Pancreas (tissue), 10 donors: ENCODE results near the gene TNFSF4. TPM values are rescaled to one million over a fixed set of nuclear protein-coding genes. Genes with fewer than 3 reads are reported as not detected.

ENCODE experiments used
- ATAC-seq, 4 donors: fragments of 200-7000 bp; cut with Tn5 transposase; one replicate each; pipeline versions ENCODE4 v1.8.0 to v1.9.1; 2020; ENCODE audit warnings: mild to moderate bottlenecking in 4 of 4, moderate library complexity in 4 of 4
- DNase-seq, 6 donors: peaks; one replicate each; pipeline ENCODE4 v3.0.0-alpha.2; 2020
- FAIRE-seq: peaks from 2 replicates; lab custom pipeline; 2012; peaks lifted over from hg19 to GRCh38; lab: Jason Lieb, UNC
- H3K27ac ChIP-seq, 4 donors: fragments of 200-600 bp; sonication (generic); 1 replicate in 3 of 4; 2 replicates in 1 of 4; pipeline versions ENCODE4 v1.5.0 to v1.8.0; 2020
- H3K27me3 ChIP-seq, 4 donors: fragments of 200-600 bp; one replicate each; pipeline ENCODE4 v1.8.0; 2021
- H3K36me3 ChIP-seq, 3 donors: fragments of 200-600 bp; sonication (generic) in 1 of 3; one replicate each; pipeline versions ENCODE4 v1.5.0 to v1.8.0; 2020 to 2021
- H3K4me1 ChIP-seq, 3 donors: fragments of 200-600 bp; one replicate each; pipeline ENCODE4 v1.8.0; 2021
- H3K4me3 ChIP-seq, 4 donors: fragments of 200-600 bp; sonication (generic) in 2 of 4; one replicate each; pipeline versions ENCODE4 v1.5.0 to v1.8.0; 2020 to 2021
- H3K9me3 ChIP-seq, 4 donors: fragments of 200-600 bp; one replicate each; pipeline ENCODE4 v1.8.0; 2021
- WGBS, 2 donors: extraction: QIAGEN DNeasy Blood & Tissue Kit; methylation state at CpG; one replicate each; pipeline ENCODE4 v1.1.7; 2013; 5-methylcytosine and 5-hydroxymethylcytosine counted together
- intact Hi-C, 3 donors: fragments of 100-400 bp; cut with DNase I; formaldehyde crosslinking; loops; one replicate each; pipeline versions ENCODE4 v1.11.1 to v1.14.2; 2022
- polyA plus RNA-seq, 2 donors: library from polyadenylated mRNA; stranded (reverse); fragments of 200-250 nt; gene quantifications; one replicate each; pipeline ENCODE4 v1.2.3, GENCODE V29; 2013
- total RNA-seq, 6 donors: library from RNA; stranded (reverse); fragmentation: NEBNext Ultra II Directional in 4 of 6; extraction: Animal tissue kit (Norgen Biotek cat#: 25700) in 4 of 6; gene quantifications; one replicate each; pipeline versions ENCODE4 v1.2.1 to v1.2.4, GENCODE V29; 2021 to 2023
- TF ChIP-seq, protein P1 (sequence below), 4 donors: fragments of 200-600 bp; sonication (generic) in 3 of 4; IDR thresholded peaks; one replicate each; pipeline versions ENCODE4 v1.5.0 to v1.8.0; 2021; ENCODE audit warnings: antibody characterized with exemption in 4 of 4
- donor health status: healthy with polysubstance abuse.
- donor health status: DM: no; HTN: no; CAD: no; lungs with moderate emphysema.
- donor health status: DM: no; HTN: no; CAD: no.
- donor health status: control.
- donor health status: control.
- donor health status: Bipolar disorder and iron deficiency.
- donor health status: DM: yes; HTN: yes; CAD: no.
- donor health status: DM: no; HTN: no; CAD: no.
- donor health status: DM: no; HTN: no; CAD: no.
- donor health status: DM: yes; HTN: yes; CAD: no.

Gene TNFSF4
- total and polyA plus RNA-seq, 8 donors, result 0.25 to 1.1 (median 0.45) TPM

DNA sequence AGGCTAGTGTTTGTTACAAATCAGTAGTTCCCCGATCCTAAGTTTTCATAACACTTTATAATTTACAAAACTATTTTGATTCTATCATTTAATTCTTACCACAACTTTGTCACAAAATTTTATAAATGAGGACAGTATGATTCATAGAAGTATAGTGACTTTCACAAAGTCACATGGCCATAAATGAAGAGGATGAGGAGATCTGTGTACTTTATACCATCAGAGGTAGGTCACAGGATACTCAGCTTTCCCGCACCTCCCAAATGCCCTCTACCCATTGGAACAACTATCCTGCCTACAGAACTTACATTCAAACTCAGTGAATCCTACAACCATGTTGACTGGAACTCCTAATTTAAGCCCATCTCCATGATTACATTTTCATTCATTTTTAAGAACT, 56.3 kb downstream of the TNFSF4 start:
- 84 to 96% methylated on average over 2 of the region's 2 CpGs for WGBS, 2 donors
- DNase-seq, result no peak
- Histone ChIP-seq H3K4me3 (no peak overlapping the region), H3K4me1 (no peaks in the 10 kb centered on the region), H3K27me3 (no peaks in the 10 kb centered on the region), H3K36me3 (no peaks in the 10 kb centered on the region), H3K9me3 (no peaks in the 10 kb centered on the region), H3K27ac (no peak overlapping the region)
- no peak for ATAC-seq
- intact Hi-C loops, result no loop called here
- TF ChIP-seq, protein P1, sequence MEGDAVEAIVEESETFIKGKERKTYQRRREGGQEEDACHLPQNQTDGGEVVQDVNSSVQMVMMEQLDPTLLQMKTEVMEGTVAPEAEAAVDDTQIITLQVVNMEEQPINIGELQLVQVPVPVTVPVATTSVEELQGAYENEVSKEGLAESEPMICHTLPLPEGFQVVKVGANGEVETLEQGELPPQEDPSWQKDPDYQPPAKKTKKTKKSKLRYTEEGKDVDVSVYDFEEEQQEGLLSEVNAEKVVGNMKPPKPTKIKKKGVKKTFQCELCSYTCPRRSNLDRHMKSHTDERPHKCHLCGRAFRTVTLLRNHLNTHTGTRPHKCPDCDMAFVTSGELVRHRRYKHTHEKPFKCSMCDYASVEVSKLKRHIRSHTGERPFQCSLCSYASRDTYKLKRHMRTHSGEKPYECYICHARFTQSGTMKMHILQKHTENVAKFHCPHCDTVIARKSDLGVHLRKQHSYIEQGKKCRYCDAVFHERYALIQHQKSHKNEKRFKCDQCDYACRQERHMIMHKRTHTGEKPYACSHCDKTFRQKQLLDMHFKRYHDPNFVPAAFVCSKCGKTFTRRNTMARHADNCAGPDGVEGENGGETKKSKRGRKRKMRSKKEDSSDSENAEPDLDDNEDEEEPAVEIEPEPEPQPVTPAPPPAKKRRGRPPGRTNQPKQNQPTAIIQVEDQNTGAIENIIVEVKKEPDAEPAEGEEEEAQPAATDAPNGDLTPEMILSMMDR (IDR thresholded peaks at IDR 0.05), result no peak
- no peak for FAIRE-seq

DNA sequence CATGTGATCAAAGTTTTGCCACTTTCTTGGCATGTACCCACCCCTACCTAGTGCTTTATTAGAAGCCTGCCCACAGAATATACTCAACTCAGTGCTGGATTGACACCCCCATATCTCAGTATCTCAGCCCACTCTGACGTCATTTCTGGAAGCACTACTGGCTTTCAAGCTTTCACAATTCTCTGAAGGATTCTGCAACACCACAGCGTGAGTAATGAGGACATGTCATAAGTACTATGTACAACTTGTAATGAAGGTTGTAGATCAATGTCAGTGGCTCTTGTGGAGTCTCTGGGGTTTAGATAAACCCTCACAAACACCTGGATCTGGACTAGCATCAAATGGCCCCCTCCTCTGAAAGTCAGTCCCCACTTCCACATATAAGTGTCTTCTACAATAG, 57.2 kb downstream of the TNFSF4 start:
- H3K9me3 ChIP-seq, result no peaks in the 10 kb centered on the region
- H3K4me3 ChIP-seq, result no peak overlapping the region
- H3K27me3 ChIP-seq, result no peaks in the 10 kb centered on the region
- H3K36me3 ChIP-seq, result no peaks in the 10 kb centered on the region
- 55 to 57% methylated on average over 2 of the region's 2 CpGs for WGBS, 2 donors
- intact Hi-C loops, result no loop called here
- TF ChIP-seq, protein P1 (IDR thresholded peaks at IDR 0.05), result no peak
- peak in 1 of 4 donors; percentile 71 for ATAC-seq
- FAIRE-seq, result no peak
- DNase-seq, result no peak
- no peaks in the 10 kb centered on the region for H3K4me1 ChIP-seq
- H3K27ac ChIP-seq, result no peak overlapping the region

DNA sequence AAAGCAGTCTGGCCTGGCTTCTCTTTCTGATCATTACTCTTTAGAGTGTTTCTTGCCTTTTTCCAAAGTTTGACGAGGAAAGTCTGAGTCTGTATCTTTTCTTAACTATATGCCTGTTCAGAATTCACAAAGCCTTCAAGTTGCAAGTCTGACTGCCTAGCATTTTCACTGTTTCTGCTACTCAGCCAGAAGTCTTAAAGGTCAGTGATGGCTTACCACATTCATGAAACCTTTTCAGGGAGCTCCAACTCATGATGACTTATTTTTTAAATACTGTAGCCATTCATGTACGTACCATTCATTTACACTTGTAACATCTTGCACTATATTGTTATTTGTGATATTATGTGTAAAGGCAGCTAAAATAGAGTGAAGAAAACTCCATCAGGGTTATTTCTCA, 58.2 kb downstream of the TNFSF4 start:
- no peaks in the 10 kb centered on the region for H3K4me1 ChIP-seq
- ATAC-seq, result no peak
- 88 to 90% methylated on average over 2 of the region's 2 CpGs for whole genome bisulfite sequencing, 2 donors
- no peak overlapping the region for H3K27ac ChIP-seq
- intact Hi-C loops, result no loop called here
- TF ChIP-seq, protein P1 (IDR thresholded peaks at IDR 0.05), result no peak
- H3K27me3 ChIP-seq, result no peaks in the 10 kb centered on the region
- no peak for FAIRE-seq
- no peaks in the 10 kb centered on the region for H3K36me3 ChIP-seq
- DNase-seq, result no peak
- H3K4me3 ChIP-seq, result no peak overlapping the region
- no peaks in the 10 kb centered on the region for H3K9me3 ChIP-seq

DNA sequence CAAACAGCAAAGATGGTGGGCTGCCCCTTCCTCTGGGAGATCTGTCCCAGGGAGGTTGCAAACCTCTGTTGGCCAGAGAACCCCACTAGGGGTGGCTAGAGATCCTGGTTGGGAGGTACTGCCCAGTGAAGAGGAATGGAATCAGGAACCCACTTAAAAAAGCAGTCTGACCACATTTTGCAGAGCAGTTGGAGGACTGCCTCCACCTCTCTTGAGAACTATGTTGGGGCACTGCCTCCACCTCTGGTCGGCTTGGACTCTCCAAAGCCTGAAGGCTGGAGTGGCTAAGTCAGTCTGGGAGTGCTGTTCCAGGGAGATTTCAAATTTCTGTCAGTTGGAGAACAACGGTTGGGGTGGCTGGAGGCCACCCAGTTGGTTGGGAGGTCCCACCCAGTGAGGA, 58.6 kb downstream of the TNFSF4 start:
- Histone ChIP-seq H3K9me3 (no peaks in the 10 kb centered on the region), H3K36me3 (no peaks in the 10 kb centered on the region), H3K27me3 (no peaks in the 10 kb centered on the region), H3K4me1 (no peaks in the 10 kb centered on the region), H3K4me3 (no peak overlapping the region), H3K27ac (no peak overlapping the region)
- intact Hi-C loops, result no loop called here
- 77 to 89% methylated on average over 2 of the region's 2 CpGs for WGBS, 2 donors
- TF ChIP-seq, protein P1 (IDR thresholded peaks at IDR 0.05), result no peak
- DNase-seq (no peak), ATAC-seq (no peak), FAIRE-seq (no peak)

DNA sequence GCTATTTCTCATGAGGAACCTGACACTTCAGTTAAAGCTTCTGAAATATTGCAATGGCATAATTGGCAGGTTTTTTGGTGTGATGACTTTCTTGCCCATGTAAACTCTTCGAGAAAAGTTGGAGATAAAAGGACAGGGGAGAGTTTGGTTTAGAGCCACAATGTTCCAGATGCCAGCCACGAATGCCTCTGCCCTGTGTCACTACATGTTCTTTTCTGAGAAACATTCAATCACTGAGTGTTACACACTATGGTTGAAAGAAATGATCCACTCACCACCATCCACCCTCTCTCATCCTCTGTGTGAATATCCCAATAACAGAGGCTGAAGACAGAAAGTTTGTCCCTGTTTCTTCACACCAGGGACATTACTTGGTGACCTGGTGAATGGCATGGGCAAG, 66.4 kb downstream of the TNFSF4 start:
- no peaks in the 10 kb centered on the region for H3K36me3 ChIP-seq
- DNase-seq (no peak), ATAC-seq (no peak), FAIRE-seq (no peak)
- H3K9me3 ChIP-seq, result no peaks in the 10 kb centered on the region
- WGBS, 2 donors, result 55 to 71% methylated on average over 2 of the region's 2 CpGs
- no peak overlapping the region for H3K4me3 ChIP-seq
- no peaks in the 10 kb centered on the region for H3K27me3 ChIP-seq
- no peaks in the 10 kb centered on the region for H3K4me1 ChIP-seq
- intact Hi-C loops, result no loop called here
- no peak overlapping the region for H3K27ac ChIP-seq
- TF ChIP-seq, protein P1 (IDR thresholded peaks at IDR 0.05), result no peak
